ENCODE results near the gene MBNL1.

Gene MBNL1

GRCh38 chr3:152499791-152500385 is 231.2 kb downstream of the MBNL1 start:
- DNase-seq = no peak

GRCh38 chr3:152505926-152506325 is 237.2 kb downstream of the MBNL1 start:
- DNase-seq = no peak

GRCh38 chr3:152508705-152509104 is 240.0 kb downstream of the MBNL1 start:
- peak; percentile 79 for DNase-seq

GRCh38 chr3:152511904-152512303 is 243.2 kb downstream of the MBNL1 start:
- no peak for DNase-seq

- DNase-seq = no peak
Measured at GRCh38 chr3:152513301-152513960, 244.7 kb downstream of the MBNL1 start.

Data from hematopoietic multipotent progenitor cell treated with erythropoietin and hydrocortisone succinate and interleukin-3 and kit ligand, for 4 days (in vitro differentiated cells).